DND-41 (cell line): ENCODE measurements around the gene NKAIN2.

Source experiments
- ATAC-seq: fragments of 200-7000 bp; cut with Tn5 transposase; 3 replicates; pipeline ENCODE4 v1.9.1; 2021; ENCODE audit warnings: low read depth; ENCODE audit not compliant: insufficient read depth
- DNase-seq: peaks from one replicate; pipeline ENCODE4 v3.0.0-alpha.2; 2020
- H2AFZ ChIP-seq: 2 replicates; pipeline ENCODE4 v1.6.0; 2012; ENCODE audit warnings: low read depth, low read length
- H3K27ac ChIP-seq: 2 replicates; pipeline ENCODE4 v1.5.1; 2012; ENCODE audit warnings: low read length, inconsistent platforms
- H3K27me3 ChIP-seq: fragments of 200-600 bp; sonication (generic); 2 replicates; pipeline ENCODE4 v1.6.0; 2012; ENCODE audit warnings: low read length, mild to moderate bottlenecking, inconsistent platforms; ENCODE audit not compliant: insufficient read depth, poor library complexity
- H3K36me3 ChIP-seq: 2 replicates; pipeline ENCODE4 v1.5.1; 2012; ENCODE audit warnings: low read length, inconsistent platforms; ENCODE audit not compliant: insufficient read depth
- H3K4me1 ChIP-seq: 2 replicates; pipeline ENCODE4 v1.5.1; 2012; ENCODE audit warnings: mild to moderate bottlenecking, low read length; ENCODE audit not compliant: insufficient read depth
- H3K4me2 ChIP-seq: 2 replicates; pipeline ENCODE4 v1.6.0; 2012; ENCODE audit warnings: mild to moderate bottlenecking, moderate library complexity, low read length, inconsistent platforms; ENCODE audit not compliant: insufficient read depth
- H3K4me3 ChIP-seq, 2 experiments: fragments of 200-600 bp in 1 of 2; shearing (Covaris generic) in 1 of 2; 2 replicates each; pipeline ENCODE4 v1.5.1; 2012 to 2016; ENCODE audit warnings: inconsistent platforms in 2 of 2, low read length in 2 of 2, mild to moderate bottlenecking in 2 of 2, low read depth in 1 of 2, moderate library complexity in 1 of 2
- H3K79me2 ChIP-seq: 2 replicates; pipeline ENCODE4 v1.6.0; 2012; ENCODE audit warnings: low read length, inconsistent platforms; ENCODE audit not compliant: insufficient read depth
- H3K9ac ChIP-seq: 2 replicates; pipeline ENCODE4 v1.6.0; 2012; ENCODE audit warnings: low read depth, mild to moderate bottlenecking, inconsistent platforms, low read length, moderate library complexity
- H3K9me3 ChIP-seq: 2 replicates; pipeline ENCODE4 v1.5.1; 2012; ENCODE audit warnings: low read length, moderate library complexity, mild to moderate bottlenecking, inconsistent platforms; ENCODE audit not compliant: insufficient read depth, severe bottlenecking
- H4K20me1 ChIP-seq: 2 replicates; pipeline ENCODE4 v1.6.0; 2012; ENCODE audit warnings: low read length; ENCODE audit not compliant: insufficient read depth
- CTCF ChIP-seq: IDR thresholded peaks from 2 replicates; pipeline ENCODE4 v1.5.1; 2012; ENCODE audit warnings: borderline replicate concordance, low read length, moderate library complexity, mild to moderate bottlenecking; ENCODE audit not compliant: poor library complexity, severe bottlenecking; ENCODE audit errors: extremely low read depth
- EZH2 ChIP-seq: IDR thresholded peaks from 3 replicates; pipeline ENCODE4 v1.6.1; 2012; ENCODE audit warnings: borderline replicate concordance, low read depth, mild to moderate bottlenecking, moderate library complexity, low read length, inconsistent platforms; ENCODE audit not compliant: severe bottlenecking

NKAIN2 gene

DNA sequence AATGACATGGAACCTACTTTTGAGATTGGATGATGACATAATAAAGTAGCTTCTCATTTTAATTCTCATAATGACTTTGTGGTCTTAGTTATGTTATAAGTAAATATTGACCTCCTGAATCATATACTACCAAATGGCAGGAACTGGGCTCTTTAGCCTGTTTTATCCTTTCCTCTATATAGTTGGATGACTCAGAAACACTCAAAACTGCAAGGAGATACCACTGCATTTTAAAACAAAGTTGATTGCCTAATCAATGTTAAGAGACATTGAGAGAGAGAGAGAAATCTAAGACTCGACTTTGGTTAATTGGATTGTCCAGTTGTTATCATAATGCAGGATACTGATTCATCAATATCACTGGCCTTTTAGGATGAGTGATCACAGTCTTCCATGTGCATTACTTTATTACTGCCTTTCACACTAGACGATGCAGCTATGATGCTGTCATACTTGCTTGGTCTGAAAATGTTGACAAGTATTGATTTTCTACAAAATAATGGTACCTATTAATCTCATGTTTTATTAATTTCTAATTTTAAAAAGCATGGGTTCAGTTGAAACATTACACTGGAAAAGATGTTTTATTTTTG lies 320.0 kb downstream of the NKAIN2 start:
- Histone ChIP-seq H3K4me3 (no peak overlapping the region), H2AFZ (no peak overlapping the region), H3K27ac (no peak overlapping the region), H3K4me2 (no peak overlapping the region), H3K36me3 (no peaks in the 10 kb centered on the region), H3K79me2 (no peaks in the 10 kb centered on the region), H3K9me3 (no peaks in the 10 kb centered on the region), H4K20me1 (no peaks in the 10 kb centered on the region), H3K27me3 (no peaks in the 10 kb centered on the region), H3K9ac (no peak overlapping the region), H3K4me1 (no peaks in the 10 kb centered on the region)
- no peak for TF ChIP-seq EZH2
- TF ChIP-seq CTCF = no peak
- ATAC-seq (no peak), DNase-seq (no peak)

DNA sequence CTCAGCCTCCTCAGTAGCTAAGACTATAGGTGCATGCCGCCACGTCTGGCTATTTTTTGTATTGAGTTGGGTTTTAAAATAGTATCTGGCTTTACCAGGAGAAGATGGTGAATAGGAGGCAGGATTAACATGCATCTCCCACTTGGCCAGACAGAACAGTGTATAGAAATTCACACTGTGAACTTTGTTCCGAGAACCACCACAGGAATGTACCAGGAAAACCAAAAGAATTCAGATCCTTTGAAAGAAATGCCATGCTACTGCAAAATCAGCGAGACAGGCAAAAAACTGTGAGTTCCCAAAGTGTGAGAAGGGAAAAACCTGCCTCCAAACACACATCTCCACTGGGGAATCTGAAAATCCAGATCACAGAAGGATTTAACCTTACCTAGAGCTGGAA lies 327.6 kb downstream of the NKAIN2 start:
- Histone ChIP-seq H3K9me3 (no peaks in the 10 kb centered on the region), H3K36me3 (no peaks in the 10 kb centered on the region), H3K27ac (no peak overlapping the region), H3K27me3 (no peaks in the 10 kb centered on the region), H3K4me3 (no peak overlapping the region), H3K9ac (no peak overlapping the region), H3K79me2 (no peaks in the 10 kb centered on the region), H4K20me1 (no peaks in the 10 kb centered on the region), H2AFZ (no peak overlapping the region), H3K4me1 (no peaks in the 10 kb centered on the region), H3K4me2 (no peak overlapping the region)
- ATAC-seq = no peak
- TF ChIP-seq EZH2 = no peak
- no peak for TF ChIP-seq CTCF
- DNase-seq = no peak

- Histone ChIP-seq H3K9me3 (no peaks in the 10 kb centered on the region), H3K4me1 (no peaks in the 10 kb centered on the region), H3K27ac (no peak overlapping the region), H3K79me2 (no peaks in the 10 kb centered on the region), H3K36me3 (no peaks in the 10 kb centered on the region), H3K4me2 (no peak overlapping the region), H3K9ac (no peak overlapping the region), H3K4me3 (no peak overlapping the region), H2AFZ (no peak overlapping the region), H4K20me1 (no peaks in the 10 kb centered on the region), H3K27me3 (no peaks in the 10 kb centered on the region)
- no peak for DNase-seq
- TF ChIP-seq EZH2 (no peak), CTCF (no peak)
- no peak for ATAC-seq
Measured at GRCh38 chr6:124131779-124132178, 328.1 kb downstream of the NKAIN2 start.

DNA sequence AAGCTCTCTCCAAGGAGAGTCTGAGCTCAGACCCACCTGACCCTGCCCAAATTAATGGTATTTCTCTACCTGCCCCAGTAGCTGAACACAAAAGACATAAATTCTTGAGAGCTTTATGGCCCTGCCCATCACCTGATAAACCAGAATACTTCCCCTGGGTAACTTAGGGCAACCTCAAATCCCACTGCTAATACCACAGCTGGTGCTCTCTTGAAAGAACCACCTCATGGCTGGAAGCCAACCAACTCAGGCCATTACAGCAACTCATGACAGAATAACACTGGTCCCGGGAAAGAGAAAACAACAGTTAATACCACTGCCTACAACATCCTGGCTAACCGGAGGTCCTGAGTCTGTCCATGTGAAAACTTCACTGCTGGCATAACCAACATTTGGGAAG lies 328.6 kb downstream of the NKAIN2 start:
- Histone ChIP-seq H3K9me3 (no peaks in the 10 kb centered on the region), H3K27ac (no peak overlapping the region), H2AFZ (no peak overlapping the region), H3K4me1 (no peaks in the 10 kb centered on the region), H3K27me3 (no peaks in the 10 kb centered on the region), H3K36me3 (no peaks in the 10 kb centered on the region), H4K20me1 (no peaks in the 10 kb centered on the region), H3K4me2 (no peak overlapping the region), H3K9ac (no peak overlapping the region), H3K79me2 (no peaks in the 10 kb centered on the region), H3K4me3 (no peak overlapping the region)
- no peak for TF ChIP-seq EZH2
- no peak for TF ChIP-seq CTCF
- no peak for ATAC-seq
- no peak for DNase-seq
